ENCODE data around the gene UBD.

DNA sequence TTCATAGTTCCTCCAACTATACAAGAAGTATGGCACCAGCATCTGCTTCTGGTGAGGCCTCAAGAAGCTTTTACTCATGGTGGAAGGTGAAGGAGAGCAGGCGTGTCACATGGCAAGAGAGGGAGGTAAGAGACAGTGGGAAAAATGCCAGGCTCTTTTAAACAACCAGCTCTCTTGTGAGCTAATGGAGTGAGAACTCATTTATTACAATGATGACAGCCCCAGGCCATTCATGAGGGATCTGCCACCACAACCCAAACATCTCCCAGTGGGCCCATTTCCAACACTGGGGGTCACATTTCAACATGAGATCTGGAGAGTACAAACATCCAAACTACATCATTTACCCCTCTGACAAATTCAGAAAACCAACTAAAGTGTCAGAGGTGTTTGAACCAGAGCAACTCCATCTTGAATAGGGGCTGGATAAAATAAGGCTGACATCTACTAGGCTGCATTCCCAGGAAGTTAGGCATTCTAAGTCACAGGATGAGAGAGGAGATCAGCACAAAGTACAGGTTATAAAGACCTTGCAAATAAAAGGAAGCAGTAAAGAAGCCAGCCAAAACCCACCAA lies 2.2 kb upstream of the UBD start:
- TF ChIP-seq, protein P1, sequence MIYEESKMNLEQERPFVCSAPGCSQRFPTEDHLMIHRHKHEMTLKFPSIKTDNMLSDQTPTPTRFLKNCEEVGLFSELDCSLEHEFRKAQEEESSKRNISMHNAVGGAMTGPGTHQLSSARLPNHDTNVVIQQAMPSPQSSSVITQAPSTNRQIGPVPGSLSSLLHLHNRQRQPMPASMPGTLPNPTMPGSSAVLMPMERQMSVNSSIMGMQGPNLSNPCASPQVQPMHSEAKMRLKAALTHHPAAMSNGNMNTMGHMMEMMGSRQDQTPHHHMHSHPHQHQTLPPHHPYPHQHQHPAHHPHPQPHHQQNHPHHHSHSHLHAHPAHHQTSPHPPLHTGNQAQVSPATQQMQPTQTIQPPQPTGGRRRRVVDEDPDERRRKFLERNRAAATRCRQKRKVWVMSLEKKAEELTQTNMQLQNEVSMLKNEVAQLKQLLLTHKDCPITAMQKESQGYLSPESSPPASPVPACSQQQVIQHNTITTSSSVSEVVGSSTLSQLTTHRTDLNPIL (CRISPR knock-in tag; IDR thresholded peaks at IDR 0.05; ENCODE audit: low read depth), result no peak
- TF ChIP-seq ZFP3 (CRISPR knock-in tag; IDR thresholded peaks at IDR 0.05) (no peak), ZNF565 (CRISPR knock-in tag; conservative IDR thresholded peaks at IDR 0.05; ENCODE audit: low read depth) (no peak), ZNF70 (CRISPR knock-in tag; IDR thresholded peaks at IDR 0.05) (no peak), CSDC2 (CRISPR knock-in tag; IDR thresholded peaks at IDR 0.05) (no peak), TOX (CRISPR knock-in tag; IDR thresholded peaks at IDR 0.05; ENCODE audit: borderline replicate concordance) (no peak)

Data from SK-N-SH treated with all-trans-retinoic acid at 6 μM for 48 hours (cell line).